SK-N-SH (cell line): ENCODE data around the gene SEC24D.

Experiments used
- CHD2 ChIP-seq: fragments of 150-350 bp; IDR thresholded peaks from 2 replicates; pipeline ENCODE4 v1.6.1; 2018; ENCODE audit warnings: low read length; ENCODE audit not compliant: partially characterized antibody
- EZH2phosphoT487 ChIP-seq: fragments of 200-600 bp; sonication (generic); IDR thresholded peaks from 2 replicates; pipeline ENCODE4 v1.6.1; 2017; ENCODE audit warnings: low read depth, mixed run types, mild to moderate bottlenecking, antibody characterized with exemption, moderate library complexity, borderline replicate concordance
- JUND ChIP-seq: IDR thresholded peaks from 2 replicates; pipeline ENCODE4 v1.4.0; 2012
- TAF1 ChIP-seq: IDR thresholded peaks from 2 replicates; pipeline ENCODE4 v1.6.1; 2012; ENCODE audit warnings: low read depth, mild to moderate bottlenecking, low read length, moderate library complexity, borderline replicate concordance
- TF ChIP-seq, protein P1 (sequence below): fragments of 200-600 bp; sonication (generic); IDR thresholded peaks from 2 replicates; pipeline ENCODE4 v1.6.1; 2017; ENCODE audit warnings: antibody characterized with exemption, mild to moderate bottlenecking, moderate library complexity
- TF ChIP-seq, protein P2 (sequence below): IDR thresholded peaks from 2 replicates; pipeline ENCODE4 v1.4.0; 2012; ENCODE audit warnings: low read depth, borderline replicate concordance
- TF ChIP-seq, protein P3 (sequence below): fragments of 150-350 bp; IDR thresholded peaks from 2 replicates; pipeline ENCODE4 v1.6.1; 2017; ENCODE audit warnings: antibody characterized with exemption, low read length, low read depth, borderline replicate concordance

DNA sequence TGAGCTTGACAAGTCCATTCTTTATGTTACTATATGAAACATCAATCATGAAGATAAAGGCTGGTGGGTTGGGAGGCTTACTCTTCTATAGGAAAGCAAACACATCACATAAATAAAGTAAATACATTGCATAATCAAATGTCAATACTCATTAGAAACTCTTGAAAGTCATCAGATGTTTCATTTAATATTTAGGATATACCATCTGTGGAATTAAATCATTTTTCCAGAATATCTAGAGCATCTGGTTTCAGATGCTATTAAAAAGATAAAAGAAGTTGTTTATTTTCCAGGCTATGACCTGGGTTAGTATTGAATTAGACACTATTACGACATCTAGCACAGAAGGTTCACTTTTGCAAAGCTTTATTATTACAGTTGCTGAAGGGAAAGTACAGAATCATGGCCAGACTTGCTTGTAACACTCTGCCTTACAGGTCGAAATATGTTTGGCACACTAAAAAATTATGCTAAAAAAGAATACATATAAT is 78.1 kb downstream of the SEC24D start:
- TF ChIP-seq, protein P1, sequence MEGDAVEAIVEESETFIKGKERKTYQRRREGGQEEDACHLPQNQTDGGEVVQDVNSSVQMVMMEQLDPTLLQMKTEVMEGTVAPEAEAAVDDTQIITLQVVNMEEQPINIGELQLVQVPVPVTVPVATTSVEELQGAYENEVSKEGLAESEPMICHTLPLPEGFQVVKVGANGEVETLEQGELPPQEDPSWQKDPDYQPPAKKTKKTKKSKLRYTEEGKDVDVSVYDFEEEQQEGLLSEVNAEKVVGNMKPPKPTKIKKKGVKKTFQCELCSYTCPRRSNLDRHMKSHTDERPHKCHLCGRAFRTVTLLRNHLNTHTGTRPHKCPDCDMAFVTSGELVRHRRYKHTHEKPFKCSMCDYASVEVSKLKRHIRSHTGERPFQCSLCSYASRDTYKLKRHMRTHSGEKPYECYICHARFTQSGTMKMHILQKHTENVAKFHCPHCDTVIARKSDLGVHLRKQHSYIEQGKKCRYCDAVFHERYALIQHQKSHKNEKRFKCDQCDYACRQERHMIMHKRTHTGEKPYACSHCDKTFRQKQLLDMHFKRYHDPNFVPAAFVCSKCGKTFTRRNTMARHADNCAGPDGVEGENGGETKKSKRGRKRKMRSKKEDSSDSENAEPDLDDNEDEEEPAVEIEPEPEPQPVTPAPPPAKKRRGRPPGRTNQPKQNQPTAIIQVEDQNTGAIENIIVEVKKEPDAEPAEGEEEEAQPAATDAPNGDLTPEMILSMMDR, result no peak
- TF ChIP-seq, protein P2, sequence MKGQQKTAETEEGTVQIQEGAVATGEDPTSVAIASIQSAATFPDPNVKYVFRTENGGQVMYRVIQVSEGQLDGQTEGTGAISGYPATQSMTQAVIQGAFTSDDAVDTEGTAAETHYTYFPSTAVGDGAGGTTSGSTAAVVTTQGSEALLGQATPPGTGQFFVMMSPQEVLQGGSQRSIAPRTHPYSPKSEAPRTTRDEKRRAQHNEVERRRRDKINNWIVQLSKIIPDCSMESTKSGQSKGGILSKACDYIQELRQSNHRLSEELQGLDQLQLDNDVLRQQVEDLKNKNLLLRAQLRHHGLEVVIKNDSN, result no peak
- TF ChIP-seq JUND (no peak), CHD2 (no peak), EZH2phosphoT487 (no peak), TAF1 (no peak)
- TF ChIP-seq, protein P3, sequence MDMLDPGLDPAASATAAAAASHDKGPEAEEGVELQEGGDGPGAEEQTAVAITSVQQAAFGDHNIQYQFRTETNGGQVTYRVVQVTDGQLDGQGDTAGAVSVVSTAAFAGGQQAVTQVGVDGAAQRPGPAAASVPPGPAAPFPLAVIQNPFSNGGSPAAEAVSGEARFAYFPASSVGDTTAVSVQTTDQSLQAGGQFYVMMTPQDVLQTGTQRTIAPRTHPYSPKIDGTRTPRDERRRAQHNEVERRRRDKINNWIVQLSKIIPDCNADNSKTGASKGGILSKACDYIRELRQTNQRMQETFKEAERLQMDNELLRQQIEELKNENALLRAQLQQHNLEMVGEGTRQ, result no peak
